Spleen (tissue), 7 donors: ENCODE data around the gene TXNL1.

Experiments
- CTCF ChIP-seq, 11 experiments: fragments of 200-600 bp in 7 of 11; fragments of 450-650 bp in 4 of 11; sonication (generic) in 4 of 11; IDR thresholded peaks in 8 of 11; conservative IDR thresholded peaks in 3 of 11; 1 replicate in 7 of 11; 2 replicates in 4 of 11; pipeline versions ENCODE4 v1.4.0 to v1.8.0; 2016 to 2021; ENCODE audit warnings: antibody characterized with exemption in 11 of 11, inconsistent platforms in 4 of 11, mild to moderate bottlenecking in 1 of 11
- POLR2AphosphoS5 ChIP-seq, 3 donors: sonication (generic); formaldehyde crosslinking; IDR thresholded peaks; one replicate each; pipeline ENCODE4 v1.5.1; 2017; ENCODE audit warnings: antibody characterized with exemption in 3 of 3
- donor health status: DM: no; HTN: no; CAD: no; lungs with moderate emphysema.
- donor health status: DM: no; HTN: no; CAD: no.
- donor health status: DM: no; HTN: no; CAD: no.

- TF ChIP-seq CTCF (IDR thresholded peaks at IDR 0.05 in 8 of 11, conservative IDR thresholded peaks at IDR 0.05 in 3 of 11) (no peak), POLR2AphosphoS5 (IDR thresholded peaks at IDR 0.05) (no peak)
Observed at GRCh38 chr18:56570978-56571377, 67.4 kb downstream of the TXNL1 start.
